GM18951 (cell line): ENCODE data around the gene KNCN.

Source experiments
- POLR2A ChIP-seq: IDR thresholded peaks from 4 replicates; pipeline ENCODE4 v1.6.1; 2011; ENCODE audit warnings: mild to moderate bottlenecking; ENCODE audit not compliant: insufficient read length, insufficient read depth; ENCODE audit errors: extremely low read depth
- in situ Hi-C: fragments of 300-500 bp; cut with MboI; formaldehyde crosslinking; loops from one replicate; pipeline ENCODE4 v1.12.0; 2022; ENCODE audit warnings: low sequenced_read_pairs, mixed read lengths, inconsistent platforms; ENCODE audit not compliant: unreplicated experiment

Gene KNCN

DNA sequence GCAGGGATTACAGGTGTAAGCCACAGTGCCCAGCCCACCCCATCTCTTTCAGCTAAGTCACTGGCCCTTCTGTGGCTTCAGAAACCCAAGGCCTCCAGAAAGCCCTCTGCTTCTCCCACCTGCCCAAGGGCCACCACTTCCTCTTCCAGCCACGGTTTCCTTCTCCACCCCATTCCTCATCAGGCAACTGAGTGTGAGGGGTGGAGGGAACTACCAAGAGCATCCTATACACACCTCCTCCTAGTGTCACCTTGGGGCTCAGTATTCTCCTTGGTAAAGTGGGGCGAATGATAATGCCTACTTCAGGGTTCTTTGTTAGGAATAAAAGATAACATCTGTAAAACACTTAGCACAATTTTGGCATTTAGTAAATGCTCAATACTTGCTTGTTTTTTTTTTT, 30.0 kb downstream of the KNCN start:
- in situ Hi-C loops = loop anchor here (10.0 kb wide), 2 partner anchors 47 to 77 kb away; no protein-coding TSS in a partner anchor

DNA sequence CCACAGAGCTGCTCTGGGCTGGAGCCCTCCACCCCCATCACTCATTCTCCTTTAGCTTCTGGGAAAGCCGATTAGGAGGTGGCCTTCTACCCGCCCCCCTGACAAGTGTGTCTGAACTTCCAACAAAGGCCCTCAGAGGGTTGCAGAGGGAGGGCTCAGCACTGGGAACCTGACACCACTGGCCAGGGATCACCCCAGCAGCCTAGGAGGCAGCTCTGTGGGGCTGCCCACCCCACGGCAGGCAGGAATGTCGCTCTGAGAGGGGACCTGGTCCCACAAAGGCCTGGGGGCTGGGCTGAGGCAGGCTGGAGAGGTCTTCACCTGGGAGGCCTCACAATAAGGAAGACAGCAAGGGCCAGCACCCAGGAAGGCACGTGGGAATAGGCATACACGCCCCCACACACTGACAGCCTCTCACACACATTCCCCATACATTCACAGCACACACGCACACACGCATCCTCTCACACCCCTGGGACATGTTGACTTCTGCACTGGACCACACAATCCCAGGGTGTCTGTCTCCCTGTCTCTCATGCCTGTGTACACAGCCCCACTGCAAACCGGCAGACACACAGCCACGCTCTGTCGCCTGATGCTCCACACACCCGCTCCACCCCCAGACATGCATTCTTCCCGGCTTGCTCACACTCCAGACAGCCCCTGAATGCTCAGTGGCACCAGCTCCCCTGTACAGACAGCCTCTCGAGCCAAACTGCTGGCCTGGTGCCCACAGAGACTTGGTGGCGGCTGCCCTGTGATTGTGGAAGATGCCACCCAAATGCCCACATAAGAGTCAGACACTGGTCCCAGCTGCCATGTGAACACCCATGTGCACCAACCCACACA, 31.2 kb downstream of the KNCN start:
- in situ Hi-C loops = loop anchor here (10.0 kb wide), 2 partner anchors 45 to 75 kb away; no protein-coding TSS in a partner anchor
- TF ChIP-seq POLR2A = no peak

More for the DNA sequence above, 30.0 kb downstream of the KNCN start:
- TF ChIP-seq POLR2A = no peak

DNA sequence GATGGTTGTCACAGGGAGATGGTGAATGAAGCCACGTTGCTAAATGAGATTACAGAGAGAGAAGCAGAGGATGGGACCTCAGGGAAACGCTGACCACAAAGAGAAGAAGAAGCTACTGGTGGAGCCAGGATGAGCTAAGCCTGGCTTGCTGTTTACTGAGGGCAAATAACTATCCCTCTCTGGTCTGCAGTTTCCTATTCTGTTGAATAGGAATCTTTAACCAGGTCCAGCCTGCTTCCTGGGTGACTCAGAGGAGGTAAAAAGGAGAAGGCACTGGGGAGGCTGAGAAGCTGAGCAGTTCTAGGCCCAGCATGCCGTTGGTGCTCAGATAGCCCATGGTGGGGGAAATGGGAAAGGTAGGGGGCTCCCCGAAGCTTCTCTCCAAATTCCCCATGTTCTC, 32.2 kb downstream of the KNCN start:
- no peak for TF ChIP-seq POLR2A
- in situ Hi-C loops = no loop called here

GRCh38 chr1:46517932-46518498, 33.4 kb downstream of the KNCN start:
- in situ Hi-C loops = no loop called here

DNA sequence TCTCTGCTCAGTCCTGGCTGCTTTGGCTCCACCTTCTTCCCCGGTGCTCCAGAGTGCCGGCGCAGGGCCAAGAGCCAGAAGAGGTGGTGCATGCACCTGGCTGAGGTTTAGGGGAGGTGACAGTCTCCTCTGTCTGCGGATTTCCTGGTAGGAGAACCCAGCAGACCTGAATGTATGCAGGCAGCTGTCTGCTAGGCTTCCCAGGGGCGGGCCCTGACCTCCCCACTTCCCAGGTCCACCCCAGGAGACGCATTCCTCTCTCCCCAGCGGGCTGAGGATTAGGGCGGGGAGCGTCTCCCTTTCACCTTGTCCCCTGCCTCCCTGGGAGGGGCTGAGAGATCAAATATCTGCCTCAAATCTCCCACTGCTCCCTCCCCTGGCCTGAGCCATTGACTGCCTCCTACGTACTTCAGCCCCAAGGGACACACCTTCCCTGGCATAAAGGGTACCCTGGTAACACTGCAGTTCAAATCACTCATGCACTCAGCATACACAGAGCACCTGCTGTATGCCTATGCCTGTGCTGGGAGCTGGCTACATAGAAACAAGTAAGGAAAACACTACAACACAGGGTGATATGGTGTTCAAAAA, 34.3 kb downstream of the KNCN start:
- TF ChIP-seq POLR2A = no peak
- in situ Hi-C loops = no loop called here

More at GRCh38 chr1:46517932-46518498, 33.4 kb downstream of the KNCN start:
- no peak for TF ChIP-seq POLR2A

DNA sequence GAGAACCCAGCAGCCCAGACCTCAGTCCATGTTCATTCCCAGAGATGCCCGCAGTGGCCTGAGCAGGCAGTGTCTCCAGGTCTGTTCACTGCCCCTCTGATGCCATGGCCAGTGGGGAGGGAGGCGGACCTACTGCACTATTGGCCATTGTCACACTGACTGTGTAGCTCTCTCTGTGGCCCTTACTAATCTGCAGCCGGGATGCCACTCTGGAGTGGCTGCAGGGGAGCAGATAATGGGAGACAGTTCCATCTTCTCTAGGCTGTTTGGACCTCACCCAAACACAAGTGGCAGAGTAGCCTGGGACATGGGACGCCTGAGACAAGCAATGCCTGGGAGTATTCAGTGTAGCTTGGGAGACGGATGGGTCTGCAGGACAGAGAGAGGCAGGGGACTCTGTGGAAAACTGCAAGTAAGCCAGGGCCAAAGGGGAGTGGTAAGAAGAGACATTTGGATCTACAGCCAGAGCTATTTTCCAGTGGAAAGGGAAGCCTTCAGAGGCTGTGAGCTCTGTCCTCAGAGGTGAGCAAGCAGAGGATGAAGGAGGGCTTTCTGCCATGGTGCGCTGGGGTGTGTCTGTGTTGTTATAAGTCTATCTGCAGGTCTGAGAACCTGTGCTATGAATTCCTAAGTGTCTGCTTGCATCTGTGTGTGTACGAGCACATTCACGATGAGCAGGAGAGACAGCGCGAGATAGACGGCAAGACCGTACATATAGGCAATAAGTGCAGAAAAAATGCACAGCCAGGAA, 35.1 kb downstream of the KNCN start:
- in situ Hi-C loops = no loop called here
- no peak for TF ChIP-seq POLR2A

DNA sequence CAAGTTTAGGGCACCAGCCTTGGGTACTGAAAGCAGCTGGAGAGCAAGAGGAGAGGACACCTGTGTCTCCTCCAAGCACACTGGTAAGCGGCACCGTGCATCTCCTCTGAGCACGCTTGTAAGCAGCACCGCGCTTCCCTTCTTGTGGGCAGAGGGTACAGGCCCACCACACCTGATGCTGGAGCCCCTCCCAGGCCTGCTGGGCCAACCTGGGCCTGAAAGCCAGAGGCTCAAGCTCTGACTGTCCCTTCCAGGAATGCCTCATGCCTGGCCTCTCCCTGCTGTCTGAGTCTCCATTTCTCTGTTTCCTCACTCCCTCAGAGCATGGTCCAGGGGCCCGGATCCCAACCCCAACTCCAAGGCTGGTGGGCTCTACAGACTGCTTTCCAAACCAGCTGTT, 35.9 kb downstream of the KNCN start:
- in situ Hi-C loops = no loop called here
- TF ChIP-seq POLR2A = no peak

DNA sequence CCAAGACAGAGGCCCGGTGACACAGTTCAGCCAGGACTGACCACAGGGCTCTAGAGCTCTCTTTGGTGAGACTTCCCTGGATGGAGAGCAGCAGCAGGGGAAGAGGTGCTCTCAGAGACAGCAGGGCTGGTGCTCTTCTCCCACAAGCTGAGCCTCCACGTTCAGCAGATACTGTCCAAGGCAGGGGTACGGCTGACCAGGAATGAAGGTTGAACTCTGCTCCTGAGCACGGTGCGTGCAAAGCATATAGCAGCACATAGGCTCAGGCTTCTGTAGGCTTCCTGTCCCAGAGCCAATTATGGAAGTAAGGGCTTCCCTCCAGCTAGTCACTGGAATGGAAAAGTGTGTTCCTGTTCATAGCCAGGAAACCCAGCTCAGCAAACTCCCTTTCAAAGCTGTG, 37.9 kb downstream of the KNCN start:
- in situ Hi-C loops = no loop called here
- no peak for TF ChIP-seq POLR2A

- in situ Hi-C loops = no loop called here
- no peak for TF ChIP-seq POLR2A
Observed at GRCh38 chr1:46512792-46513190, 38.7 kb downstream of the KNCN start.

- in situ Hi-C loops = no loop called here
- no peak for TF ChIP-seq POLR2A
Observed at GRCh38 chr1:46512135-46512791, 39.2 kb downstream of the KNCN start.

GRCh38 chr1:46510998-46511365, 40.5 kb downstream of the KNCN start:
- TF ChIP-seq POLR2A = no peak
- in situ Hi-C loops = no loop called here

GRCh38 chr1:46510341-46510997, 41.0 kb downstream of the KNCN start:
- in situ Hi-C loops = no loop called here
- no peak for TF ChIP-seq POLR2A

DNA sequence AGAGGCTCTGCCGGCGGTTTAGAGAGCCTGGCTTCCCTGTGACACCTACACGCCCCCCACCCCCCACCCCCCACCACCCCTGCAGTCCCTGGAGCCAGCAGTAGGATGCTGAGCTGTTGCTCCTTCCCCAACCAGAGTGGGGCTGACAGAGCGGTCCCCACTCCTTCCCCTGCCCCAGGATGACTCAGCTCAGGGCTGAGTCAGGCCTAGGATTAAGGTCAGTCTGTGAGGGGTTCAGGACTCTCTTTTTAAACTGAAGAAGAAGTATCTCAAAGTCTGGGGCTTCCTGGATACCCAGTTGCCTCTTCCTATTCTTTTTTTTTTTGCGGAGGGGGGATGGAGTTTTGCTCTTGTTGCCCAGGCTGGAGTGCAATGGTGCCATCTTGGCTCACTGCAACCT, 42.7 kb downstream of the KNCN start:
- in situ Hi-C loops = no loop called here
- TF ChIP-seq POLR2A = no peak
